GM12801 (cell line): ENCODE data around the gene PCLO.

Source experiments
- CTCF ChIP-seq: IDR thresholded peaks from one replicate; pipeline ENCODE4 v1.5.1; 2011; ENCODE audit warnings: control low read depth; ENCODE audit not compliant: insufficient read length; ENCODE audit errors: extremely low read depth

PCLO gene

GRCh38 chr7:83109352-83109751 lies 53.3 kb downstream of the PCLO start:
- no peak for TF ChIP-seq CTCF

GRCh38 chr7:83105948-83106347 lies 56.7 kb downstream of the PCLO start:
- TF ChIP-seq CTCF = no peak

GRCh38 chr7:83105063-83105462 lies 57.6 kb downstream of the PCLO start:
- TF ChIP-seq CTCF = no peak

- TF ChIP-seq CTCF = no peak
Observed at GRCh38 chr7:83101530-83101929, 61.2 kb downstream of the PCLO start.

GRCh38 chr7:83096065-83096580 lies 66.6 kb downstream of the PCLO start:
- no peak for TF ChIP-seq CTCF

- TF ChIP-seq CTCF = no peak
Observed at GRCh38 chr7:83085299-83085698, 77.4 kb downstream of the PCLO start.

GRCh38 chr7:83077328-83077727 lies 85.4 kb downstream of the PCLO start:
- no peak for TF ChIP-seq CTCF
